ENCODE measurements around the gene KCNJ4.

The KCNJ4 gene

GRCh38 chr22:38431266-38432010 lies 23.6 kb downstream of the KCNJ4 start:
- no peak for DNase-seq (ENCODE audit: low read depth in 1 of 2, low spot score in 1 of 2)

- no peak for DNase-seq (ENCODE audit: low read depth in 1 of 2, low spot score in 1 of 2)
Measured at GRCh38 chr22:38429499-38430068, 25.4 kb downstream of the KCNJ4 start.

GRCh38 chr22:38428714-38429113 lies 26.3 kb downstream of the KCNJ4 start:
- DNase-seq (ENCODE audit: low read depth in 1 of 2, low spot score in 1 of 2): no peak

- no peak for DNase-seq (ENCODE audit: low read depth in 1 of 2, low spot score in 1 of 2)
Measured at GRCh38 chr22:38427940-38428339, 27.1 kb downstream of the KCNJ4 start.

- DNase-seq (ENCODE audit: low read depth in 1 of 2, low spot score in 1 of 2): no peak
Measured at GRCh38 chr22:38427465-38427864, 27.5 kb downstream of the KCNJ4 start.

GRCh38 chr22:38426628-38427027 lies 28.4 kb downstream of the KCNJ4 start:
- DNase-seq (ENCODE audit: low read depth in 1 of 2, low spot score in 1 of 2): no peak

GRCh38 chr22:38424525-38425080 lies 30.4 kb downstream of the KCNJ4 start:
- no peak for DNase-seq (ENCODE audit: low read depth in 1 of 2, low spot score in 1 of 2)

- no peak for DNase-seq (ENCODE audit: low read depth in 1 of 2, low spot score in 1 of 2)
Measured at GRCh38 chr22:38423512-38424503, 31.2 kb downstream of the KCNJ4 start.

- no peak for DNase-seq (ENCODE audit: low read depth in 1 of 2, low spot score in 1 of 2)
Measured at GRCh38 chr22:38422611-38423511, 32.1 kb downstream of the KCNJ4 start.

GRCh38 chr22:38420734-38421133 lies 34.3 kb downstream of the KCNJ4 start:
- no peak for DNase-seq (ENCODE audit: low read depth in 1 of 2, low spot score in 1 of 2)

- DNase-seq (ENCODE audit: low read depth in 1 of 2, low spot score in 1 of 2): no peak
Measured at GRCh38 chr22:38419858-38420160, 35.2 kb downstream of the KCNJ4 start.

- no peak for DNase-seq (ENCODE audit: low read depth in 1 of 2, low spot score in 1 of 2)
Measured at GRCh38 chr22:38419121-38419857, 35.7 kb downstream of the KCNJ4 start.

GRCh38 chr22:38418589-38418988 lies 36.4 kb downstream of the KCNJ4 start:
- DNase-seq (ENCODE audit: low read depth in 1 of 2, low spot score in 1 of 2): no peak

- no peak for DNase-seq (ENCODE audit: low read depth in 1 of 2, low spot score in 1 of 2)
Measured at GRCh38 chr22:38417252-38418060, 37.5 kb downstream of the KCNJ4 start.

- DNase-seq (ENCODE audit: low read depth in 1 of 2, low spot score in 1 of 2): no peak
Measured at GRCh38 chr22:38416621-38417251, 38.3 kb downstream of the KCNJ4 start.

- no peak for DNase-seq (ENCODE audit: low read depth in 1 of 2, low spot score in 1 of 2)
Measured at GRCh38 chr22:38415561-38416321, 39.3 kb downstream of the KCNJ4 start.

GRCh38 chr22:38415046-38415445 lies 40.0 kb downstream of the KCNJ4 start:
- no peak for DNase-seq (ENCODE audit: low read depth in 1 of 2, low spot score in 1 of 2)

- DNase-seq (ENCODE audit: low read depth in 1 of 2, low spot score in 1 of 2): no peak
Measured at GRCh38 chr22:38414009-38414395, 41.0 kb downstream of the KCNJ4 start.

Measured in activated T-helper 1 cell treated with anti-CD3 and anti-CD28 coated beads, Interleukin-2, amount 50 U/mL, for 16 hours (primary cell).